SK-N-SH (cell line): ENCODE data around the gene DEAF1. TPM values are rescaled to one million over a fixed set of nuclear protein-coding genes. Genes with fewer than 3 reads are reported as not detected.

ENCODE experiments used
- CTCF ChIA-PET: fragments of 300-600, 350-600 bp; formaldehyde crosslinking; extraction: SDS; loops from one replicate; lab custom pipeline; 2021; lab: Yijun Ruan, JAX
- POLR2A ChIA-PET: fragments of 350-600 bp; sonication (Branson Sonifier 250); formaldehyde crosslinking; extraction: SDS; loops from one replicate; lab custom pipeline; 2020; ENCODE audit warnings: antibody characterized with exemption, inconsistent platforms; lab: Yijun Ruan, JAX
- DNase-seq: peaks from one replicate; pipeline ENCODE4 v3.0.0; 2012
- H2AFZ ChIP-seq: fragments of 200-600 bp; sonication (generic); 2 replicates; pipeline ENCODE4 v1.8.1; 2016; ENCODE audit warnings: antibody characterized with exemption, mild to moderate bottlenecking, low read depth
- H3F3A ChIP-seq: fragments of 200-600 bp; sonication (generic); replicated peaks from 2 replicates; pipeline ENCODE3; 2016; ENCODE audit warnings: antibody characterized with exemption, mild to moderate bottlenecking; ENCODE audit not compliant: insufficient read depth
- H3K27ac ChIP-seq, 2 experiments: fragments of 200-500 bp in 1 of 2; fragments of 200-600 bp in 1 of 2; sonication (Bioruptor generic) in 1 of 2; sonication (generic), shearing (Covaris generic) in 1 of 2; 2 replicates each; pipeline versions ENCODE4 v1.5.1 to v1.6.1; 2014 to 2016; ENCODE audit warnings: low read depth in 2 of 2, inconsistent platforms in 1 of 2, low read length in 1 of 2, mild to moderate bottlenecking in 1 of 2, mixed read lengths in 1 of 2
- H3K27me3 ChIP-seq: fragments of 200-600 bp; sonication (generic), shearing (Covaris generic); 2 replicates; pipeline ENCODE4 v1.6.1; 2016; ENCODE audit warnings: mixed run types; ENCODE audit not compliant: insufficient read depth
- H3K36me3 ChIP-seq, 2 experiments: fragments of 200-500 bp in 1 of 2; fragments of 200-600 bp in 1 of 2; sonication (Bioruptor generic) in 1 of 2; sonication (generic) in 1 of 2; replicated peaks in 1 of 2; 2 replicates each; pipeline versions ENCODE3 to v1.5.1; 2014 to 2016; ENCODE audit warnings: low read length in 1 of 2, mild to moderate bottlenecking in 1 of 2; ENCODE audit not compliant: insufficient read depth in 2 of 2, control insufficient read depth in 1 of 2
- H3K4me1 ChIP-seq, 2 experiments: fragments of 200-500 bp in 1 of 2; fragments of 200-600 bp in 1 of 2; sonication (Bioruptor generic) in 1 of 2; sonication (generic), shearing (Covaris generic) in 1 of 2; 2 replicates each; pipeline versions ENCODE4 v1.5.1 to v1.6.1; 2014 to 2016; ENCODE audit warnings: low read depth in 1 of 2, low read length in 1 of 2, mixed run types in 1 of 2; ENCODE audit not compliant: insufficient read depth in 2 of 2, control insufficient read depth in 1 of 2
- H3K4me2 ChIP-seq: fragments of 200-600 bp; sonication (generic), shearing (Covaris generic); 2 replicates; pipeline ENCODE4 v1.6.1; 2017; ENCODE audit warnings: mixed run types
- H3K4me3 ChIP-seq, 2 experiments: fragments of 200-500 bp in 1 of 2; fragments of 200-600 bp in 1 of 2; sonication (Bioruptor generic) in 1 of 2; sonication (generic), shearing (Covaris generic) in 1 of 2; 2 replicates each; pipeline versions ENCODE4 v1.5.1 to v1.8.1; 2014 to 2016; ENCODE audit warnings: low read depth in 2 of 2, inconsistent platforms in 1 of 2, low read length in 1 of 2, mild to moderate bottlenecking in 1 of 2, mixed read lengths in 1 of 2, moderate library complexity in 1 of 2
- H3K79me2 ChIP-seq: fragments of 200-600 bp; sonication (generic); 2 replicates; pipeline ENCODE4 v1.8.1; 2017; ENCODE audit warnings: mild to moderate bottlenecking; ENCODE audit not compliant: insufficient read depth
- H3K9ac ChIP-seq: fragments of 200-600 bp; sonication (generic); 2 replicates; pipeline ENCODE4 v1.6.1; 2017; ENCODE audit warnings: mixed run types
- H3K9me2 ChIP-seq: fragments of 200-600 bp; sonication (generic); 2 replicates; pipeline ENCODE4 v1.6.1; 2017; ENCODE audit warnings: mixed run types
- H3K9me3 ChIP-seq: fragments of 200-600 bp; sonication (generic); 2 replicates; pipeline ENCODE4 v1.6.1; 2017; ENCODE audit warnings: mixed run types, mild to moderate bottlenecking, moderate library complexity
- H4K20me1 ChIP-seq: fragments of 200-600 bp; sonication (generic); 2 replicates; pipeline ENCODE4 v1.6.1; 2017; ENCODE audit warnings: mild to moderate bottlenecking, mixed run types; ENCODE audit not compliant: insufficient read depth
- EP300 ChIP-seq, 2 experiments: IDR thresholded peaks; 2 replicates each; pipeline versions ENCODE4 v1.4.0 to v1.6.1; 2012; ENCODE audit warnings: borderline replicate concordance in 1 of 2, low read depth in 1 of 2, low read length in 1 of 2
- FOSL2 ChIP-seq: IDR thresholded peaks from 2 replicates; pipeline ENCODE4 v1.4.0; 2012; ENCODE audit warnings: low read depth, mild to moderate bottlenecking, moderate library complexity, borderline replicate concordance
- GABPA ChIP-seq: IDR thresholded peaks from 2 replicates; pipeline ENCODE4 v1.4.0; 2012; ENCODE audit warnings: low read depth, mild to moderate bottlenecking
- GATA2 ChIP-seq: sonication (generic); formaldehyde crosslinking; IDR thresholded peaks from 2 replicates; pipeline ENCODE4 v1.5.0; 2020; ENCODE audit warnings: mild to moderate bottlenecking, missing genetic modification reagents
- MXI1 ChIP-seq: IDR thresholded peaks from 2 replicates; pipeline ENCODE4 v1.6.1; 2012; ENCODE audit warnings: mild to moderate bottlenecking, low read depth, low read length, improper control_type of control experiment
- NFIC ChIP-seq: IDR thresholded peaks from 2 replicates; pipeline ENCODE4 v1.4.0; 2012; ENCODE audit warnings: borderline replicate concordance
- PBX3 ChIP-seq: IDR thresholded peaks from 2 replicates; pipeline ENCODE4; 2012
- RAD21 ChIP-seq: IDR thresholded peaks from 2 replicates; pipeline ENCODE4 v1.6.1; 2012; ENCODE audit warnings: mild to moderate bottlenecking, low read length
- REST ChIP-seq: IDR thresholded peaks from 2 replicates; pipeline ENCODE4 v1.6.1; 2012; ENCODE audit warnings: mild to moderate bottlenecking, low read depth, low read length, moderate library complexity
- TEAD4 ChIP-seq: IDR thresholded peaks from 2 replicates; pipeline ENCODE4 v1.4.0; 2012; ENCODE audit warnings: mild to moderate bottlenecking, borderline replicate concordance; ENCODE audit not compliant: insufficient read depth
- WGBS: methylation state at CpG from one replicate; pipeline ENCODE4 v1.1.6; 2017; ENCODE audit warnings: low lambda C conversion rate; 5-methylcytosine and 5-hydroxymethylcytosine counted together
- polyA plus RNA-seq, 3 experiments: library from polyadenylated mRNA; depleted of rRNA; stranded (reverse); fragments of >200 nt; gene quantifications; 2 replicates each; pipeline ENCODE4 v1.2.3, GENCODE V29; 2012
- TF ChIP-seq, protein P1 (sequence below): fragments of 150-350 bp; IDR thresholded peaks from 2 replicates; pipeline ENCODE4 v1.6.1; 2016; ENCODE audit warnings: mild to moderate bottlenecking, low read depth, low read length

The DEAF1 gene
- polyA plus RNA-seq, 1 of the 3 experiments (the other 2 are of a cell fraction) = 40.6 TPM

DNA sequence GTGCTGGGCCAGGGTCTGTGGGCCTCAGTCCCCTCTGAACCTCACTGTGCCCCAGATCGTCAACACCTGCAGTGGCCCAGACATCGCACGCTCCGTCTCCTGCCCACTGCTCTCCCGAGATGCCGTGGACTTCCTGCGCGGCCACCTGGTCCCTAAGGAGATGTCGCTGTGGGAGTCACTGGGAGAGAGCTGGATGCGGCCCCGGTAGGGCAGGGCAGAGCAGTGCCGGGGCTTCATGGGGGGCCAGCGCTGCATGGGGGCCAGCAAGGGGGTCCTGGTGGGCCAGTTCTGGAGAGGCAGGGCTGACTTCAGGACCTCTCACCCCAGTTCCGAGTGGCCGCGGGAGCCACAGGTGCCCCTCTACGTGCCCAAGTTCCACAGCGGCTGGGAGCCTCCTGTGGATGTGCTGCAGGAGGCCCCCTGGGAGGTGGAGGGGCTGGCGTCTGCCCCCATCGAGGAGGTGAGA, 27.4 kb upstream of the DEAF1 start:
- Histone ChIP-seq H3K9me3 (no peaks in the 10 kb centered on the region), H3K36me3 (no peaks in the 10 kb centered on the region), H3K9ac (no peak overlapping the region), H4K20me1 (no peaks in the 10 kb centered on the region), H3K27me3 (peaks cover 52% of the 10 kb centered on the region), H3K4me3 (no peak overlapping the region), H3K4me1 (peaks cover 0 to 14% of the 10 kb centered on the region in 2 experiments; a peak in 1 of 4 replicates), H3K27ac (no peak overlapping the region), H3K4me2 (no peak overlapping the region), H3K9me2 (no peaks in the 10 kb centered on the region)
- DNase-seq = peak; percentile 39
- ChIA-PET POLR2A (no interaction called here), CTCF (interaction anchor here (0.7 to 11.8 kb wide), 21 partner anchors 10 to 279 kb away, joined by 3 to 150 read pairs (median 5); partner anchors contain the start of genes DEAF1, PHRF1, TALDO1 and TMEM80)
- WGBS = 27% methylated on average over 9 of the region's 20 CpGs
- TF ChIP-seq GATA2 (CRISPR knock-in tag) (no peak), MXI1 (no peak), NFIC (no peak), REST (no peak), FOSL2 (no peak), GABPA (no peak), PBX3 (no peak), RAD21 (no peak), EP300 (IDR thresholded peaks at IDR 0.05; ENCODE audit: borderline replicate concordance in 1 of 2, low read depth in 1 of 2, low read length in 1 of 2) (no peak), TEAD4 (no peak)
- TF ChIP-seq, protein P1, sequence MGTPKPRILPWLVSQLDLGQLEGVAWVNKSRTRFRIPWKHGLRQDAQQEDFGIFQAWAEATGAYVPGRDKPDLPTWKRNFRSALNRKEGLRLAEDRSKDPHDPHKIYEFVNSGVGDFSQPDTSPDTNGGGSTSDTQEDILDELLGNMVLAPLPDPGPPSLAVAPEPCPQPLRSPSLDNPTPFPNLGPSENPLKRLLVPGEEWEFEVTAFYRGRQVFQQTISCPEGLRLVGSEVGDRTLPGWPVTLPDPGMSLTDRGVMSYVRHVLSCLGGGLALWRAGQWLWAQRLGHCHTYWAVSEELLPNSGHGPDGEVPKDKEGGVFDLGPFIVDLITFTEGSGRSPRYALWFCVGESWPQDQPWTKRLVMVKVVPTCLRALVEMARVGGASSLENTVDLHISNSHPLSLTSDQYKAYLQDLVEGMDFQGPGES = no peak
- TF ChIP-seq, all 33 proteins: peak for 0
- no peaks in the 10 kb centered on the region for H3K79me2 ChIP-seq
- peaks cover 4% of the 10 kb centered on the region for H3F3A ChIP-seq
- no peak overlapping the region for H2AFZ ChIP-seq
